ENCODE data around the gene PIGR. TPM values are rescaled to one million over a fixed set of nuclear protein-coding genes. Genes with fewer than 3 reads are reported as not detected.

PIGR gene
- total and polyA plus RNA-seq, 2 of the 4 experiments (the other 2 are of a cell fraction), result not detected

GRCh38 chr1:206880314-206880713 lies 66.0 kb downstream of the PIGR start:
- H3K9me1 ChIP-seq (ENCODE audit: insufficient read depth, low read length), result no peaks in the 10 kb centered on the region
- no peak overlapping the region for H4K8ac ChIP-seq (ENCODE audit: low read depth in 2 of 2, low read length in 2 of 2)
- TF ChIP-seq USF2 (IDR thresholded peaks at IDR 0.05; ENCODE audit: low read depth, low read length), result no peak
- TF ChIP-seq ELK1 (IDR thresholded peaks at IDR 0.05; ENCODE audit: borderline replicate concordance, low read depth, low read length), result no peak
- TF ChIP-seq MAZ (IDR thresholded peaks at IDR 0.05; ENCODE audit: borderline replicate concordance, low read depth, low read length), result no peak
- TF ChIP-seq FOS (IDR thresholded peaks at IDR 0.05; ENCODE audit: low read depth, low read length), result no peak
- TF ChIP-seq BHLHE40 (IDR thresholded peaks at IDR 0.05; ENCODE audit: low read depth, low read length), result no peak
- ATAC-seq (ENCODE audit: low read depth), result no peak
- no TSS peak for BruUV-seq (replicated peaks)
- POLR2A ChIA-PET (ENCODE audit: unreplicated experiment), result no interaction called here
- no peak overlapping the region for H2AK5ac ChIP-seq (ENCODE audit: low read depth, low read length)
- dilution Hi-C loops (cut with HindIII; ENCODE audit: low sequenced_read_pairs, unreplicated experiment), result no loop called here
- H2BK5ac ChIP-seq (ENCODE audit: low read depth, low read length, poor library complexity, severe bottlenecking), result no peak overlapping the region
- no peak overlapping the region for H4K5ac ChIP-seq (ENCODE audit: low read depth, low read length)
- no peak overlapping the region for H3K27ac ChIP-seq (ENCODE audit: insufficient read depth, low read length)
- H3K4me3 ChIP-seq (ENCODE audit: insufficient read depth, low read depth, low read length), result no peak overlapping the region
- H4K91ac ChIP-seq (ENCODE audit: insufficient read depth, low read depth, low read length), result no peak overlapping the region
- no peaks in the 10 kb centered on the region for H3K36me3 ChIP-seq (ENCODE audit: control insufficient read depth, insufficient read depth, low read length)
- no peak overlapping the region for H3K4me2 ChIP-seq (ENCODE audit: low read depth, low read length)
- no peaks in the 10 kb centered on the region for H3K79me1 ChIP-seq (ENCODE audit: low read depth in 1 of 2, low read length in 2 of 2)
- H3K9me3 ChIP-seq (ENCODE audit: control insufficient read depth, insufficient read depth, low read length), result peaks cover 10% of the 10 kb centered on the region
- no peak overlapping the region for H2AFZ ChIP-seq (replicated peaks; ENCODE audit: low read length, poor library complexity)
- H3K23ac ChIP-seq (ENCODE audit: low read depth, low read length), result no peak overlapping the region
- no peak overlapping the region for H3K56ac ChIP-seq (ENCODE audit: extremely low read depth, insufficient read depth, low read length)
- H2BK15ac ChIP-seq (ENCODE audit: low read depth, low read length), result no peak overlapping the region
- H3K9ac ChIP-seq (ENCODE audit: low read depth, low read length), result no peak overlapping the region
- no peak overlapping the region for H3K14ac ChIP-seq (replicated peaks; ENCODE audit: low read depth, low read length)
- in situ Hi-C loops (cut with MboI; ENCODE audit: low sequenced_read_pairs), result no loop called here
- intact Hi-C loops (cut with micrococcal nuclease), result no loop called here
- CTCF ChIA-PET, result interaction anchor here (0.9 kb wide), 1 partner anchor 15 kb away, joined by 3 read pairs; the partner anchor contains the start of gene IL20
- no peaks in the 10 kb centered on the region for H3K4me1 ChIP-seq (ENCODE audit: control insufficient read depth, insufficient read depth, low read length)
- H3K18ac ChIP-seq (ENCODE audit: low read depth, low read length), result no peak overlapping the region
- no peak overlapping the region for H2BK120ac ChIP-seq (ENCODE audit: low read depth, low read length)
- no peaks in the 10 kb centered on the region for H4K20me1 ChIP-seq (ENCODE audit: insufficient read depth, low read length)
- WGBS, 2 experiments (ENCODE audit: extremely low coverage in 2 of 2, insufficient read length in 1 of 2), result no CpG with 5 or more reads among the region's 3 CpGs
- DNase-seq, result no peak
- H2BK20ac ChIP-seq (ENCODE audit: low read depth, low read length), result no peak overlapping the region
- no peak overlapping the region for H3K4ac ChIP-seq (ENCODE audit: low read depth, low read length)
- H2AK9ac ChIP-seq (replicated peaks; ENCODE audit: low read depth, low read length, poor library complexity), result no peak overlapping the region
- H3K27me3 ChIP-seq (ENCODE audit: control insufficient read depth, insufficient read depth, low read length), result no peaks in the 10 kb centered on the region

Other genes starting within 250 kb of the PIGR start
- not detected in 2 replicates for gene IL19, start 175.7 kb downstream of the PIGR start, total RNA-seq (2012; rRNA removed)
- gene IL19, start 175.7 kb downstream of the PIGR start, polyA plus RNA-seq (2012; rRNA removed), result not detected in 2 replicates
- not detected in 2 replicates for gene IL10, start 174.0 kb downstream of the PIGR start, total RNA-seq (2012; rRNA removed)
- gene IL10, start 174.0 kb downstream of the PIGR start, polyA plus RNA-seq (2012; rRNA removed), result not detected in 2 replicates
- not detected in 2 replicates for gene IL20, start 80.8 kb downstream of the PIGR start, total RNA-seq (2012; rRNA removed)
- gene IL20, start 80.8 kb downstream of the PIGR start, polyA plus RNA-seq (2012; rRNA removed), result not detected in 2 replicates
- under 0.01 and 0.18 TPM in 2 replicates for gene IL24, start 49.0 kb downstream of the PIGR start, total RNA-seq (2012; rRNA removed)
- 0.12 and 0.22 TPM in 2 replicates for gene IL24, start 49.0 kb downstream of the PIGR start, polyA plus RNA-seq (2012; rRNA removed)
- not detected in 2 replicates for gene FCMR, start 24.5 kb downstream of the PIGR start, total RNA-seq (2012; rRNA removed)
- 0.09 and 0.29 TPM in 2 replicates for gene FCMR, start 24.5 kb downstream of the PIGR start, polyA plus RNA-seq (2012; rRNA removed)
- not detected in 2 replicates for gene FCAMR, start 24.0 kb upstream of the PIGR start, total RNA-seq (2012; rRNA removed)
- gene FCAMR, start 24.0 kb upstream of the PIGR start, polyA plus RNA-seq (2012; rRNA removed), result not detected in 2 replicates
- gene C1orf116, start 86.3 kb upstream of the PIGR start, total RNA-seq (2012; rRNA removed), result under 0.01 TPM in 1 of 2 replicates, not detected in the other
- gene C1orf116, start 86.3 kb upstream of the PIGR start, polyA plus RNA-seq (2012; rRNA removed), result 0.03 TPM in 1 of 2 replicates, not detected in the other
- 5.4 and 10.3 TPM in 2 replicates for gene YOD1, start 104.7 kb upstream of the PIGR start, total RNA-seq (2012; rRNA removed)
- 1.6 and 1.8 TPM in 2 replicates for gene YOD1, start 104.7 kb upstream of the PIGR start, polyA plus RNA-seq (2012; rRNA removed)
- 1.3 and 1.7 TPM in 2 replicates for gene PFKFB2, start 106.8 kb upstream of the PIGR start, total RNA-seq (2012; rRNA removed)
- gene PFKFB2, start 106.8 kb upstream of the PIGR start, polyA plus RNA-seq (2012; rRNA removed), result 0.53 and 0.62 TPM in 2 replicates
- not detected in 2 replicates for gene C4BPB, start 142.4 kb upstream of the PIGR start, total RNA-seq (2012; rRNA removed)
- not detected in 2 replicates for gene C4BPB, start 142.4 kb upstream of the PIGR start, polyA plus RNA-seq (2012; rRNA removed)
- not detected in 2 replicates for gene C4BPA, start 157.8 kb upstream of the PIGR start, total RNA-seq (2012; rRNA removed)
- gene C4BPA, start 157.8 kb upstream of the PIGR start, polyA plus RNA-seq (2012; rRNA removed), result not detected in 2 replicates

Measured in IMR-90 (cell line).